ENCODE measurements around the gene UBL7.
A peak's percentile ranks its signal among the peaks of the same experiment; 100 is the strongest.
"Not testable (repeated sequence)": the region's sequence is repeated elsewhere in the genome, so short reads cannot be mapped to it uniquely, and the experiment has no call there.

Gene UBL7

GRCh38 chr15:74460871-74461846, at the start of gene UBL7:
Gene UBL7 (minus strand): TSS chr15:74461160. CDS start chr15:74458867, 2,293 bp downstream.
- peak; percentile 88 to 96 for DNase-seq (ENCODE audit: extremely low read depth in 1 of 2, low read depth in 1 of 2)

GRCh38 chr15:74506515-74506840, 45.5 kb upstream of the UBL7 start:
- no peak for DNase-seq (ENCODE audit: extremely low read depth in 1 of 2, low read depth in 1 of 2)

GRCh38 chr15:74505837-74506514, 45.0 kb upstream of the UBL7 start:
- no peak for DNase-seq (ENCODE audit: extremely low read depth in 1 of 2, low read depth in 1 of 2)

DNA sequence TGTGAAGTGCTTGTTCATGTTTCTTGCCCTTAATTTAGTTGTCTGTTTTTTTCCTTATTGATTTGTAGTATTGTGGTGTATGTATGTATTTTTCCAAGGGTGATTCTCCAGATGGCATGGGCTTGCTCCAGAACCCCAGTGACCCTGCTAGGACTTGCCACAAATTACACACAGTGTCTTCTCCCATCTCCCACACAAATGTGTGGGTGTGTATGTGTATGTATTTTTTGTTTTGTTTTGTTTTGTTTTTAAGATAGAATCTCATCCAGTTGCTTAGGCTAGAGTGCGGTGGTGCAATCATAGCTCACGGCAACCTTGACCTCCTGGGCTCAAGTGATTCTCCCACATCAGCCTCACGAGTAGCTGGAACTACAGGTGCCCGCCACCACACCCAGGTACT, 43.9 kb upstream of the UBL7 start:
- DNase-seq (ENCODE audit: extremely low read depth in 1 of 2, low read depth in 1 of 2), result no peak

DNA sequence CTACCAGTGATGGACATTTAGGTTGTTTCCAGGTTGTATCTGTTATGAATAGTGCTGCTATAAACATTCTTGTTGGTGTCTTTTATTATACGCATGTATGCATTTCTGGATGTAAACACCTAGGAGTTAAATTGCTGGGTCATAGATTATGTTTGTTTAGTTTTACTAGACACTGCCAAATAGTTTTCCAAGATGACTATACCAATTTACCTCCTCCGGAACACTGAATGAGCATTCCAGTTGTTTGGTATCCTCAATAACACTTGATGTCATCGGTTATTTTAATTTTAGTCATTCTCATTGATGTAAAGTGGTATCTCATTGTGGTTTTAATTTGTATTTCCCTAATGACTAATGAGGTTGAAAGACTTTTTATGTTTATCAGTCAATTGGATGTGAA, 43.5 kb upstream of the UBL7 start:
- DNase-seq (ENCODE audit: extremely low read depth in 1 of 2, low read depth in 1 of 2), result no peak

- DNase-seq (ENCODE audit: extremely low read depth in 1 of 2, low read depth in 1 of 2), result no peak
Observed at GRCh38 chr15:74502301-74502700, 41.3 kb upstream of the UBL7 start.

- no peak for DNase-seq (ENCODE audit: extremely low read depth in 1 of 2, low read depth in 1 of 2)
Observed at GRCh38 chr15:74500401-74500800, 39.4 kb upstream of the UBL7 start.

DNA sequence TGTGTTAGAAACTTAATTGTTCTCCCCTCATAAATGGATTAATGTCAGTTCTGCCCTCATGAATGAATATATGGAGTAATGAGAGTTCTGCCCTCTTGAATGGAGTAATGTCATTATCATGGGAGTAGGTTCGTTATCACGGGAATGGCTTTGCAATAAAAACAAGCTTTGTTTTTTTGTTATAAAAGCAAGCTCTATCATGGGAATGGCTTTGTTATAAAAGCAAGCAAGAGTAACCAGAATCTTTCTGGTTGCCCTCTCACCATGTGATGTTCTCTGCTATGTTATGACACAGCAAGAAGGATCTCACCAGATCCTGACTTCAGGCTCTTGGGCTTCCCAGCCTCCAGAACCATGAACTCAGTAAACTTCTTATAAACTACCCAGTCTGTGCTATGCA, 38.4 kb upstream of the UBL7 start:
- no peak for DNase-seq (ENCODE audit: extremely low read depth in 1 of 2, low read depth in 1 of 2)

DNA sequence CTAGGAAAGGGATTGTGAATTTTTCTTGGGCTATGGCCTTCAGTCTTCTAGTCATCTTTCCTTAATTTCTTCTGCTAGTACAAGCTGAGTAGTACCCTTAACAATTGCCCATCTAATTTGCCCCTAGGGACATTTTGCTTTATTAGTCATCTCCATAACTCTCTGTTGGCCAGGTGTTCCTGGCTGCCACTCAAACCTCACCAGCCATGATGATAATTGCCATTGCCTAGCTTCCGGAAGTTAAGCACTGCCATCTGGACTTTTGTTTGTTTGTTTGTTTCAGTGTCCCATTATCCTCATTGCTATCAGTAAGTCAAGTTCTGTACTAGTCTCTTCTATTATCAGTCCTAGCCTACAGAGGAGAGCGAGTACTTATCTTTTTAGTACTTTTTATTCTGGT, 36.6 kb upstream of the UBL7 start:
- DNase-seq (ENCODE audit: extremely low read depth in 1 of 2, low read depth in 1 of 2), result no peak

GRCh38 chr15:74496648-74497047, 35.7 kb upstream of the UBL7 start:
- DNase-seq (ENCODE audit: extremely low read depth in 1 of 2, low read depth in 1 of 2), result no peak

DNA sequence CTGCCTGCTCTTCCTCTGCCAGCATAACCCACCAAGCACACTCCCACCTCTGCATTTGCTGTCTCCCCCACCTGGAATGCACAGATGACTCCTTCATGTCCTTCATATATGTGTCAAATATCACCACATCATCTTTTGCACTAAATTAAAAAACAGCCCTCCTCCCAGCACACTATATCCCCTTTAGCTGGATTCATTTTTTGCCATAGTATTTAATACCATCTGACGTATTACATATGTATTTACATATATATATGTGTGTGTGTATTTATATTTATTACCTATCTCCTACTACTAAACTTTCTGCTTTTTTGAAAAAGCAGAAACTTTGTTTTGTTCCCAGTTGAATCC, 29.4 kb upstream of the UBL7 start:
- peak in 1 of 2 donors; percentile 7 for DNase-seq (ENCODE audit: extremely low read depth in 1 of 2, low read depth in 1 of 2)

- peak; percentile 56 to 60 for DNase-seq (ENCODE audit: extremely low read depth in 1 of 2, low read depth in 1 of 2)
Observed at GRCh38 chr15:74489518-74490338, 28.8 kb upstream of the UBL7 start.

GRCh38 chr15:74488776-74489175, 27.8 kb upstream of the UBL7 start:
- no peak for DNase-seq (ENCODE audit: extremely low read depth in 1 of 2, low read depth in 1 of 2)

GRCh38 chr15:74482661-74483060, 21.7 kb upstream of the UBL7 start:
- no peak for DNase-seq (ENCODE audit: extremely low read depth in 1 of 2, low read depth in 1 of 2)

- DNase-seq (ENCODE audit: extremely low read depth in 1 of 2, low read depth in 1 of 2), result not testable (repeated sequence)
Observed at GRCh38 chr15:74480364-74480763, 19.4 kb upstream of the UBL7 start.

GRCh38 chr15:74471621-74472020, 10.7 kb upstream of the UBL7 start:
- not testable (repeated sequence) for DNase-seq (ENCODE audit: extremely low read depth in 1 of 2, low read depth in 1 of 2)

DNA sequence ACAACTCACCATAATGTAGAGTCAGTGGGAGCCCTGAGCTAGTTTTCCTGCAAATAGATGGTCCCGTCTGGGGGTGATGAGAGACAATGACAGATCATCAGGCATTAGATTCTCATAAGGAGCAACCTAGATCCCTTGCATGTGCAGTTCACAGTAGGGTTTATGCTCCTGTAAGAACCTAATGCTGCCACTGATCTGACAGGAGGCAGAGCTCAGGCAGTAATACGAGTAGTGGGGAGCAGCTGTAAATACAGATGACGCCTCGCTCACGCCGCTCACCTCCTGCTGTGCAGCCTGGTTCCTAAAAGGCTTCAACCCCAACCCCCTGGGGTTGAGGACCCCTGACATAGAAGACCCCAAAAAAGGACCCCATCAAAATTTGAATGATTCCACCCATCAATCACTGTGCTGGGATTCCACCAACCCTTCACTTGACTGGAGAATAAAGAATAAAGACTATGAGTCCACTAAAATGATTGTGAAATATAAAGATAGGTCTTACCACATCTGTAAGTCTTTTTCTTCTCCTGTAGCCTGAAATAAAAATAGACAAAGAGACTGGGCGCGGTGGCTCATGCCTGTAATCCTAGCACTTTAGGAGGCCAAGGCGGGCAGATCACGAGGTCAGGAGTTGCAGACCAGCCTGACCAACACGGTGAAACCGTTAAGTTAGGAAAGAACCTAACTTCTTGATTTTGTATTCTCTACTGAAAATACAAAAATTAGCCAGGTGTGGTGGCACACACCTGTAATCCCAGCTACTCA, 9.9 kb upstream of the UBL7 start:
- no peak for DNase-seq (ENCODE audit: extremely low read depth in 1 of 2, low read depth in 1 of 2)

GRCh38 chr15:74468341-74469032, 7.5 kb upstream of the UBL7 start:
- no peak for DNase-seq (ENCODE audit: extremely low read depth in 1 of 2, low read depth in 1 of 2)

DNA sequence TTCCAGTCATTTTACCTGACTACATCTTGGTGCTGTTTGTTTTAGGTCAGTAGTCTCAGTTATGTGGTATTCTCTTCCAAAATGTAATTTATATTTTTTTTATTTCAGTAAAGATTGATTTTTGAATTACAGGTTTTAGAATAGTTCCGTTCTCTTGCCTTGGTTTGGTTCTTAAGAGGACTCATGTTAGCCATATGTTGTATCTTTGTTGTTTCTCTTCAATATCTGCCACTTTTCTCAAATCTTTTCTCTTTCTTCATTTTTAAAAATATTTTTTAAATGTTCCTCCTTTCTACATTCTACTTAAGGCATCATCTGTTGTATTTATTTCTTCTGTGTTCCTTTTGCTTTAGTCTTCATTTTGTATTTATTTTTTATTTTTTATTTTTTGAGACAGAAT, 5.6 kb upstream of the UBL7 start:
- no peak for DNase-seq (ENCODE audit: extremely low read depth in 1 of 2, low read depth in 1 of 2)

- no peak for DNase-seq (ENCODE audit: extremely low read depth in 1 of 2, low read depth in 1 of 2)
Observed at GRCh38 chr15:74464897-74465296, 3.9 kb upstream of the UBL7 start.

All from activated CD8-positive, alpha-beta memory T cell treated with anti-CD3 and anti-CD28 coated beads for 1 hour (primary cell).